SK-N-MC (cell line): ENCODE data around the gene HOTAIR.

Experiments used
- EZH2 ChIP-seq: fragments of 200-600 bp; sonication (generic); IDR thresholded peaks from one replicate; pipeline ENCODE4 v1.6.1; 2017; ENCODE audit warnings: antibody characterized with exemption
- POLR2AphosphoS5 ChIP-seq: IDR thresholded peaks from 2 replicates; pipeline ENCODE4 v1.6.1; 2012; ENCODE audit warnings: mild to moderate bottlenecking, low read depth, low read length, borderline replicate concordance

- TF ChIP-seq EZH2 (no peak), POLR2AphosphoS5 (no peak)
These were observed 10.4 kb downstream of the HOTAIR start for GRCh38 chr12:53964315-53964713.
